Transverse colon (tissue), 4 donors: ENCODE results near the gene AKR1E2. TPM values are rescaled to one million over a fixed set of nuclear protein-coding genes. Genes with fewer than 3 reads are reported as not detected.
A peak's percentile ranks its signal among the peaks of the same experiment; 100 is the strongest.

Experiments
- DNase-seq: peaks from one replicate; pipeline ENCODE4 v3.0.0-alpha.2; 2019
- H3K27ac ChIP-seq, 4 donors: fragments of 200-600 bp; sonication (generic); 2 replicates each; pipeline ENCODE4 v1.5.1; 2016 to 2018; ENCODE audit warnings: inconsistent platforms in 4 of 4
- H3K27me3 ChIP-seq: fragments of 200-600 bp; sonication (generic); 2 replicates; pipeline ENCODE4 v1.5.1; 2017; ENCODE audit warnings: inconsistent platforms
- H3K36me3 ChIP-seq, 4 donors: fragments of 200-600 bp; sonication (generic); 2 replicates each; pipeline ENCODE4 v1.5.1; 2017 to 2019; ENCODE audit warnings: inconsistent platforms in 4 of 4
- H3K4me1 ChIP-seq, 4 donors: fragments of 200-600 bp; sonication (generic); 2 replicates each; pipeline ENCODE4 v1.5.1; 2017 to 2020; ENCODE audit warnings: inconsistent platforms in 4 of 4
- H3K4me3 ChIP-seq, 4 donors: fragments of 200-600 bp; sonication (generic); 1 replicate in 1 of 4; 2 replicates in 3 of 4; pipeline versions ENCODE4 v1.5.1 to v1.6.1; 2017 to 2019; ENCODE audit warnings: inconsistent platforms in 4 of 4
- H3K9me3 ChIP-seq, 2 donors: fragments of 200-600 bp; sonication (generic); 2 replicates each; pipeline ENCODE4 v1.5.1; 2017 to 2019; ENCODE audit warnings: inconsistent platforms in 2 of 2
- CTCF ChIP-seq, 5 experiments: fragments of 200-600 bp in 3 of 5; fragments of 450-650 bp in 2 of 5; sonication (generic) in 3 of 5; IDR thresholded peaks; 1 replicate in 2 of 5; 2 replicates in 3 of 5; pipeline ENCODE4 v1.5.1; 2016 to 2017; ENCODE audit warnings: antibody characterized with exemption in 5 of 5, inconsistent platforms in 3 of 5, mild to moderate bottlenecking in 2 of 5, moderate library complexity in 1 of 5
- EP300 ChIP-seq: sonication (generic); formaldehyde crosslinking; IDR thresholded peaks from one replicate; pipeline ENCODE4 v1.6.1; 2017; ENCODE audit warnings: antibody characterized with exemption, low read depth
- POLR2A ChIP-seq: fragments of 450-650 bp; IDR thresholded peaks from one replicate; pipeline ENCODE4 v1.6.1; 2016; ENCODE audit warnings: antibody characterized with exemption, mild to moderate bottlenecking, moderate library complexity
- POLR2AphosphoS5 ChIP-seq, 3 donors: sonication (generic); formaldehyde crosslinking; IDR thresholded peaks; one replicate each; pipeline ENCODE4 v1.6.1; 2016; ENCODE audit warnings: antibody characterized with exemption in 3 of 3
- WGBS, 2 donors: methylation state at CpG; one replicate each; pipeline ENCODE4 v1.1.5; 2018; ENCODE audit warnings: low coverage in 1 of 2; 5-methylcytosine and 5-hydroxymethylcytosine counted together
- in situ Hi-C, 4 donors: fragments of 200-750 bp; cut with MboI; loops; one replicate each; pipeline versions ENCODE4 v1.15.0 to v1.15.1; 2017; ENCODE audit warnings: low sequenced_read_pairs in 3 of 4, low pct_ligation_motif_present in 1 of 4, low pct_unique_long_range_greater_than_20kb in 1 of 4
- intact Hi-C: fragments of 100-400 bp; cut with DNase I; formaldehyde crosslinking; loops from one replicate; pipeline ENCODE4 v1.15.1; 2023; ENCODE audit warnings: low total_unique reads
- total RNA-seq, 4 donors: library from RNA; depleted of rRNA; stranded (reverse); fragments of >200 nt; gene quantifications; one replicate each; pipeline ENCODE4 v1.1.0, GENCODE V29; 2016

Gene AKR1E2
- total RNA-seq, result 10 to 100 TPM in 1 of 4 donors, 1 to 10 TPM in 3; 3.8 to 34.8 (median 5.3) TPM

GRCh38 chr10:4825868-4826791, at the start of gene AKR1E2:
TSS of gene AKR1E2 (plus strand) at chr10:4826207. CDS start at chr10:4826325, 118 bp downstream.
- H3K4me1 ChIP-seq, result peaks cover 0 to 17% (median 8%) of the 10 kb centered on the region in 4 donors
- DNase-seq, result peak; percentile 77
- 0 to 57% methylated on average over 13 to 27 of the region's 87 CpGs for WGBS, 2 donors
- H3K36me3 ChIP-seq, result no peaks in the 10 kb centered on the region
- H3K4me3 ChIP-seq, result peak within 1 kb of the TSS; percentile 46 to 65 (median 53)
- intact Hi-C loops, result no loop called here
- in situ Hi-C loops, result loop anchor here in 3 of 4 donors (25.0 kb wide), 3 partner anchors 261 to 786 kb away; partner anchors contain the start of gene AKR1C3 (in 1 of the 3)
- no peaks in the 10 kb centered on the region for H3K9me3 ChIP-seq
- no peaks in the 10 kb centered on the region for H3K27me3 ChIP-seq
- peak within 1 kb of the TSS; percentile 88 to 92 (median 90) for H3K27ac ChIP-seq
- peak; percentile 27 for TF ChIP-seq POLR2A
- TF ChIP-seq CTCF (IDR thresholded peaks at IDR 0.05), result no peak
- TF ChIP-seq EP300, result no peak
- TF ChIP-seq POLR2AphosphoS5 (IDR thresholded peaks at IDR 0.05), result peak in 1 of 3 donors; percentile 61

- Histone ChIP-seq H3K27ac (no peak overlapping the region), H3K27me3 (peaks cover 10% of the 10 kb centered on the region), H3K4me3 (no peak overlapping the region), H3K4me1 (peaks cover 0 to 5% (median 2%) of the 10 kb centered on the region in 4 donors), H3K36me3 (no peaks in the 10 kb centered on the region), H3K9me3 (no peaks in the 10 kb centered on the region)
- 60% methylated on average over 1 to 2 of the region's 2 CpGs for WGBS, 2 donors
- TF ChIP-seq EP300 (no peak), POLR2A (no peak)
- in situ Hi-C loops (loop anchor here in 1 of 4 donors (10.0 kb wide), 1 partner anchor 1581 kb away; no protein-coding TSS in a partner anchor), intact Hi-C loops (loop anchor here (10.0 kb wide), 1 partner anchor 1541 kb away; no protein-coding TSS in a partner anchor)
- no peak for DNase-seq
Measured at GRCh38 chr10:4776234-4776638, 49.8 kb upstream of the AKR1E2 start.

- H3K27me3 ChIP-seq, result peaks cover 10% of the 10 kb centered on the region
- no peaks in the 10 kb centered on the region for H3K4me1 ChIP-seq
- H3K36me3 ChIP-seq, result no peaks in the 10 kb centered on the region
- H3K9me3 ChIP-seq, result no peaks in the 10 kb centered on the region
- DNase-seq, result no peak
- no peak overlapping the region for H3K4me3 ChIP-seq
- intact Hi-C loops (loop anchor here (10.0 kb wide), 1 partner anchor 1544 kb away; no protein-coding TSS in a partner anchor), in situ Hi-C loops (loop anchor here in 1 of 4 donors (10.0 kb wide), 1 partner anchor 1584 kb away; no protein-coding TSS in a partner anchor)
- no peak overlapping the region for H3K27ac ChIP-seq
- TF ChIP-seq POLR2A (no peak), CTCF (IDR thresholded peaks at IDR 0.05) (no peak), POLR2AphosphoS5 (IDR thresholded peaks at IDR 0.05) (no peak), EP300 (no peak)
Measured at GRCh38 chr10:4778761-4779160, 47.2 kb upstream of the AKR1E2 start.

DNA sequence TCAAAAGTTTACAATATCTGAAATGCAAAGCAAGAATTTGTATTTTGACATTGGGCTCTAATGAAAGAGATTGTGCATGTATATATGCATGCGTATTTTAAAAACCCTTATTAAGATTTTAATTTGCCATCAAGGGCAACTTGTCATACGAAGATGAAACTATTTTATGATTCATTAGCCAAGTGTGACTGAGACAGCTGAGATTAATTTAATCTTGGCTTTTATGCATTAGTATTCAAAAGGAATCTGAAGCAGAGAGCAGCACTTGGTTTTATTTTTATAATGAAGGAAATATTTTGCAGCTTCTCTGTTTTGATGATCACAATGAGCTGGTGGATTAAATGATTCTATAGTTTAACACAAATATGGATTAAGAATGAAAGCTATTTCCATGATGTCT, 45.9 kb upstream of the AKR1E2 start:
- DNase-seq, result no peak
- no peak overlapping the region for H3K27ac ChIP-seq
- peaks cover 10% of the 10 kb centered on the region for H3K27me3 ChIP-seq
- no peak overlapping the region for H3K4me3 ChIP-seq
- no peaks in the 10 kb centered on the region for H3K4me1 ChIP-seq
- WGBS, 2 donors, result 73 to 88% methylated on average over 2 of the region's 2 CpGs
- TF ChIP-seq POLR2A, result no peak
- no peak for TF ChIP-seq POLR2AphosphoS5 (IDR thresholded peaks at IDR 0.05)
- TF ChIP-seq EP300, result no peak
- TF ChIP-seq CTCF (IDR thresholded peaks at IDR 0.05), result no peak
- no peaks in the 10 kb centered on the region for H3K9me3 ChIP-seq
- in situ Hi-C loops (no loop called here), intact Hi-C loops (no loop called here)
- no peaks in the 10 kb centered on the region for H3K36me3 ChIP-seq
